Bronchial epithelial cell (primary cell): Measurements from ENCODE around the gene WDR20. TPM values are rescaled to one million over a fixed set of nuclear protein-coding genes. Genes with fewer than 3 reads are reported as not detected.
"Not testable (repeated sequence)": the region's sequence is repeated elsewhere in the genome, so short reads cannot be mapped to it uniquely, and the experiment has no call there.

Experiments
- DNase-seq: peaks from one replicate; pipeline ENCODE4 v3.0.0-alpha.2; 2010; ENCODE audit warnings: low read depth
- FAIRE-seq: peaks from 2 replicates; lab custom pipeline; 2011; peaks lifted over from hg19 to GRCh38; lab: Jason Lieb, UNC
- H3K27me3 ChIP-seq: 2 replicates; pipeline ENCODE4 v1.5.1; 2011; ENCODE audit warnings: low read length; ENCODE audit not compliant: control insufficient read depth, insufficient read depth
- H3K36me3 ChIP-seq: 2 replicates; pipeline ENCODE4 v1.5.1; 2011; ENCODE audit warnings: low read length; ENCODE audit not compliant: control insufficient read depth, insufficient read depth
- H3K4me3 ChIP-seq: 2 replicates; pipeline ENCODE4 v1.5.1; 2011; ENCODE audit warnings: mild to moderate bottlenecking, low read depth, low read length, control low read depth
- total RNA-seq: library from RNA; depleted of rRNA; stranded (reverse); fragments of >200 nt; gene quantifications from 2 replicates; pipeline ENCODE4 v1.2.1, GENCODE V29; 2014
- TF ChIP-seq, protein P1 (sequence below): IDR thresholded peaks from 2 replicates; pipeline ENCODE4 v1.5.1; 2011; ENCODE audit warnings: mild to moderate bottlenecking, moderate library complexity, low read length, control low read depth, inconsistent platforms; ENCODE audit not compliant: insufficient read depth, severe bottlenecking

The WDR20 gene
- total RNA-seq, 1 donor from 2014 or later, result 20.0 TPM

DNA sequence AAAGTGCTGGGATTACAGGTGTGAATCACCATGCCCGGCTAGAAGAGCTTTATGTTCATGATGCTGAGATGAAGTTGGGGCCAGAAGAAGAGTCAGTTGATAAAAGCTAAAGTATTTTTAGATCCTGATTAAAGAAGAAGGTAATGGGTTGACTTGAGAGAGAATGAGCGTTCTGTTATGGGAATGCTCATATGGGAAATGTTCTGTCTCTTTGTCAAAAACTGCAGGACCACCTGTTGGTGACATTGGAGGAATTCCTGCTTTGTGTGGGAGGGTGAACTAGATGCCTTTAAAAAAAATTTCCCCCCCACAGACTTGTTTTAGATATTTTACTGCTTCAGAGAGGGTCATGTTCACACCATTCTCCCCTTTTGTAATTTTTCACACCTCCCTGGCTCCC lies 6.7 kb downstream of the WDR20 start:
- Histone ChIP-seq H3K27me3 (no peaks in the 10 kb centered on the region), H3K36me3 (peaks cover 1% of the 10 kb centered on the region), H3K4me3 (no peak overlapping the region)
- no peak for FAIRE-seq
- TF ChIP-seq, protein P1, sequence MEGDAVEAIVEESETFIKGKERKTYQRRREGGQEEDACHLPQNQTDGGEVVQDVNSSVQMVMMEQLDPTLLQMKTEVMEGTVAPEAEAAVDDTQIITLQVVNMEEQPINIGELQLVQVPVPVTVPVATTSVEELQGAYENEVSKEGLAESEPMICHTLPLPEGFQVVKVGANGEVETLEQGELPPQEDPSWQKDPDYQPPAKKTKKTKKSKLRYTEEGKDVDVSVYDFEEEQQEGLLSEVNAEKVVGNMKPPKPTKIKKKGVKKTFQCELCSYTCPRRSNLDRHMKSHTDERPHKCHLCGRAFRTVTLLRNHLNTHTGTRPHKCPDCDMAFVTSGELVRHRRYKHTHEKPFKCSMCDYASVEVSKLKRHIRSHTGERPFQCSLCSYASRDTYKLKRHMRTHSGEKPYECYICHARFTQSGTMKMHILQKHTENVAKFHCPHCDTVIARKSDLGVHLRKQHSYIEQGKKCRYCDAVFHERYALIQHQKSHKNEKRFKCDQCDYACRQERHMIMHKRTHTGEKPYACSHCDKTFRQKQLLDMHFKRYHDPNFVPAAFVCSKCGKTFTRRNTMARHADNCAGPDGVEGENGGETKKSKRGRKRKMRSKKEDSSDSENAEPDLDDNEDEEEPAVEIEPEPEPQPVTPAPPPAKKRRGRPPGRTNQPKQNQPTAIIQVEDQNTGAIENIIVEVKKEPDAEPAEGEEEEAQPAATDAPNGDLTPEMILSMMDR, result no peak
- DNase-seq, result no peak

DNA sequence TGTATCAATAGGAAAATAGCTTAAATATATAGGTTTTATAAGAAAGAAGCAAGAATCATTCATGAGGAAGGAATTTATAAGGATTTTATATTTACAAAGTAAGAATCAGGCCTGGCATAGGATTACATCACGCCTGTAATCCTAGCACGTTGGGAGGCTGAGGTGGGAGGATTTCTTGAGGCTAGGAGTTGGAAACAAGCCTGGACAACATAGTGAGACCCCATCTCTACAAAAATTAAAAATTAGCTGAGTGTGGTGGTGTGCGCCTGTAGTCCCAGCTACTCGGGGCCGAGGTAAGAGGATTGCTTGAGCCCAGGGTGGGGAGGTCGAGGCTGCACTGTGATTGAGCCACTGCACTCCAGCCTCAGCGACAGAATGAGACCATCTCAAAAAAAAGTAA lies 10.4 kb downstream of the WDR20 start:
- FAIRE-seq, result no peak
- Histone ChIP-seq H3K27me3 (no peaks in the 10 kb centered on the region), H3K36me3 (no peaks in the 10 kb centered on the region), H3K4me3 (no peak overlapping the region)
- DNase-seq, result no peak
- TF ChIP-seq, protein P1, result no peak

DNA sequence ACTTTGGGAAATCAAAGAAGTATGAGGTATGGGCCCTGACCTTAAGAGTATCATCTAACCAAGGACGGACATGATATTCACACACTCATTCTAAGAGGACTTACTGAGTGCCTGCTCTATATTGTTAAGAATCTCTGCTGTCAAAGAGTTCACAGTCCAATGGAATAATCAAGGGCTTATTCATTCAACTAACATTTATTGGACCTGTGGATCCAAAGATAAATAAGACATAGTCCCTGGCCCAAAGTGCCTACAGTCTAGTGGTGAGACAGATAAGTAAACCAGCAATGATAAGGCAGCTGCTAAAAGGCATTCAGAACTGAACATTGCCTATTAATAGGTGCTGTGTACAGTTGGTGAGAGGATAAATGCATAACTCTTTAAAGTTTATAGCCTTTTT lies 11.0 kb downstream of the WDR20 start:
- H3K36me3 ChIP-seq, result no peaks in the 10 kb centered on the region
- no peak overlapping the region for H3K4me3 ChIP-seq
- TF ChIP-seq, protein P1, result no peak
- FAIRE-seq, result no peak
- H3K27me3 ChIP-seq, result no peaks in the 10 kb centered on the region
- DNase-seq, result no peak

DNA sequence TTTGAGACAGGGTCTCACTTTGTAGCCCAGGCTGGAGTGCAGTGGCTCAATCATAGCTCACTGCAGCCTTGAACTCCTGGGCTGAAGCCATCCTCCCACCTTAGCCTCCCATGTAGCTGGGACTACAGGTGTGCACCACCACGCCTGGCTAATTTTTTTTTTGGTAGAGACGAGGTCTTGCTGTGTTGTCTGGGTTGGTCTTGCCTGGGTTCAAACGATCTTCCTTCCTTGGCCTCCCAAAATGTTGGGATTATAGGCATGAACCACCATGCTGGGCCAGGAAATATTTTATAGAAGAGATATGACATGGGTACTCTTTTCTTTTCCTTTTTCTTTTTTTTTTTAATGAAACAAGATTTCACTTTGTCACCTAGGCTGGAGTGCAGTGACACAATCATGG lies 11.7 kb downstream of the WDR20 start:
- FAIRE-seq, H3K4me3 ChIP-seq: not testable (repeated sequence)

DNA sequence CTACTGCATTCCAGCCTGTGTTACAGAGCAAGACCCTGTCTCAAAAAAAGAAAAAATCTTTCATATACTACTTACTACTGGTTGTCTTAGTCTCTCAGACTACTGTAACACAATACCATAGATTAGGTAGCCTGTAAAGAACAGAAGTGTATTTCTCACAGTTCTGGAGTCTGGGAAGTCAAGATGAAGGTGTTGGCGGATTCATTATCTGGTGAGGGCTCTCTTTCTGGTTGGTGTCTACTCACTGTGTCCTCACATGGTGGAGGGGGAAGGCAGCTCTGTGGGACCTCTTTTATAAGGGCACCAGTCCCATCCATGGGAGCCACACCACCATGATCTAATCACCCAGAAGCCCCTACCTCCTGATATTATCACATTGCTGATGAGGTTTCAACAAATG lies 14.4 kb downstream of the WDR20 start:
- TF ChIP-seq, protein P1, result no peak
- no peak for FAIRE-seq
- DNase-seq, result no peak
- no peaks in the 10 kb centered on the region for H3K27me3 ChIP-seq
- H3K4me3 ChIP-seq, result no peak overlapping the region
- H3K36me3 ChIP-seq, result no peaks in the 10 kb centered on the region

More for the DNA sequence above, 11.7 kb downstream of the WDR20 start:
- not testable (repeated sequence) for H3K27me3 ChIP-seq, DNase-seq, H3K36me3 ChIP-seq

DNA sequence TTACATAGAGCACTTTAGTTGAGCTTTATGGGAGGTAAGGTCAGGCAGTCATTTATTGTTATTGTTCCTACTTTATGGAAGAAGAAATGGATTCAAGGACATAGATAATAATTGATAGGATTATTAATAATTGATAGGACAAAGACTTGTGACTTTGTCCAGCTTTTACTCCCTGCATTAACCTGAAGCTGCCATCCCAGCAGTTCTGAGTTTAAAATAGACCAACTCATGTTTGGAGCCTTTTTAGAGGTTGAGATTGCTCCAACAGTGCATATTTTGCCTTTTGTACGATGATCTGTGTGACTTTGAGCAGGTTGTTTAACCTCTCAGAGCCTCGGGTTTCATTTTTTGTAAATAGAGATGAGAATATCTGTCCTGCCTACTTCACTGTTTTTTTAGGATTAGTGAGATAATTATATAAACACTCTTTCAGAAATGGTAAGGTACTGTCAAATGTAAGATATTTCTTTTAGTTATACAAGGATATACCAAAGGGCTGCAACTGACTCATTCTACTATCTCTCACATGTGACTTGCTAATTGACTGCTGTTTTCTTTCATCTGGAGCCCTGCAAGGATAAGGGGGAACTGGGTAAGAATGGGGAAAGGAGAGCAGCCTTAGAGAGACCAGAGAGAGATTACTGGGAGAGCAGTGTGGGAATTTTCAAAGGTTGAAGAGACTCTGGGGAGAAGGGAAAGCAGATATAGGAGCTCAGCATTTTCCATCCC lies 15.3 kb downstream of the WDR20 start:
- FAIRE-seq (no peak), DNase-seq (no peak)
- Histone ChIP-seq H3K36me3 (no peaks in the 10 kb centered on the region), H3K4me3 (no peak overlapping the region), H3K27me3 (no peaks in the 10 kb centered on the region)
- TF ChIP-seq, protein P1, result no peak
